ENCODE data around the gene ATAD5.
"Not testable (repeated sequence)": the region's sequence is repeated elsewhere in the genome, so short reads cannot be mapped to it uniquely, and the experiment has no call there.

The ATAD5 gene

DNA sequence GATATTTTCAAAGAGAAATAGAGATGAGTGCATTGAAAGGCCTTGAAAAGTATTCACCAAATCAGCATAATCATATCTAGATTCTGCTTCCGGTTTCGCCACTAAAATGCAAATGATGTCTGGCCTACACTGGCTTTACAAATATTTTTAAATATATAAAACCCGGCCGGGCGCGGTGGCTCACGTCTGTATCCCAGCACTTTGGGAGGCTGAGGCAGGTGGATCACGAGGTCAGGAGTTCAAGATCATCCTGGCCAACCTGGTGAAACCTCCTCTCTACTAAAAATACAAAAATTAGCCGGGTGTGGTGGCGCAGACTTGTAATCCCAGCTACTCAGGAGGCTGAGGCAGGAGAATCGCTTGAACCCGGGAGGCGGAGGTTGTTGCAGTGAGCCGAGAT, 8.8 kb upstream of the ATAD5 start:
- not testable (repeated sequence) for DNase-seq

DNA sequence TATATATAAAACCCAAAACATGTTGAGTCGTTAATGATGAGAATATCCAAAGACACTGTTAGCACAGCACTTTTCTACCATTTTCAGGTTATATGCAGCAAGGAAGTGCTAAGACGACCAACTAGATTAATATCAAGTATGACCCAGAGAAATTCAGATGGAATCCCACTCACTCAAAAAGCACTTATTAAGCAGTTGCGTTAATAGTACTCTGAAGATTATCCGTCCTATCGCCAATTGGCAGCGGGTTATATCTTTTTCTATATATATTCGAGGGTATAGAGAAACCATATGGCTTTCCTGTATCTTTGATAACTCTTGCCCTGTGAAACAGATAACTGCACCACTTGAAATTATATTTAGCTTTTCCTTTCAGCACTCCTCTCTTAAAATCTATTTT, 8.3 kb upstream of the ATAD5 start:
- no peak for DNase-seq

DNA sequence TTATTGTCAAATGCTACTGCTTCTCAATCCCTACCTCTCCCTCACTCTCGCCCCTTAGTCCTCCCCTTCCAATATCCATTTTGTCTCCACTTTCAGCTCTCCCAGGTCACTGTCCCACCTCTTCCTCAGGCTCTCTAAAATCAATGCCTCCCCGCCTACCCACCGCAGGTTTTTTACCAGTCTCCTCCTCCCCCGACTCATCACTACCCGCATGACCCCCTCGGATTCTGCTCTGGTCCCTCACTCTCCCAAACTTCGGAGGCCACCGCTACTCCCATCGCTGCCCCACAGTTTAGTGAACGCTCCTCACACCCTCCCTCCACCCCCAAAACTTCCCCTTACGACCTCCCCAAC, 7.8 kb upstream of the ATAD5 start:
- no peak for DNase-seq

DNA sequence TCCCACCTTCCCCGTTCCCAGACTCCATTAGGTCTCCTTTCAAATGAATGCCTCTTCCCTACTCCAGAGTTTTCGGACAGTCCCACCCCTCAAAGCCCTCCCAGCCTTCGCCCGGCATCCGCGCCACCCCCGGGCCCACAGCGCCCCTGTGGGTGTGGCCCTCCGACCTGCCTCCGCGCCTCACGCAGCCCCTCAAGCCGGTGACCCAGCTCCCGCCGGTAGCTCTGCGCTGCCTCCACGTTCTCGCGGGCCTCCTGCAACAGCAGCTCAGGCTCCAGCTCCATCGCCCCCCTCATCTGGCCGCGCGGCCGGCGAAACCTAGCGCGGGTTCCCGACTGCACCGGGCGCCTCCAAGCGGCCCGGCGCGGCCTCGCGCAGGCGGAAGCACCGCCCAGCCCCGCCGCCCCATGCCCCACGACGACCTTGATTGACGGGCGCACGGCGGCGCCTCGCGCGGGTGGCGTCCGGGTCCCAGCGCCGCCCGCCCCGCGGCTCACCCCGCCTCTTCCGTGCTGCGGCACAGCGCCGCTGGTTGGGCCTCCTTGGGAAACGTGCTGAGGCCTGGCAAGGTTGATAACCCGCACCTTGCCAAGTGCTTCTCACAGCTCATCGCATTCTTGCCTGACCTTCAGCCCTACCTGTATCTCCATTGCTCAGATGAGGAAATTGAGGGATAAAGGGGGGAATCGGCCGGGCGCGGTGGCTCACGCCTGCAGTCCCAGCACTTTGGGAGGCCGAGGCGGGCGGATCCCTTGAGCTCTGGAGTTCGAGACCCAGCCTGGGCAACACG, 7.2 kb upstream of the ATAD5 start, which contains the start of gene CRLF3:
Gene CRLF3, minus strand, starts transcription at position 337 of the 790 bp plus-strand sequence. Its CDS starts 41 bp downstream, at position 296.
- peak; percentile 95 for DNase-seq

DNA sequence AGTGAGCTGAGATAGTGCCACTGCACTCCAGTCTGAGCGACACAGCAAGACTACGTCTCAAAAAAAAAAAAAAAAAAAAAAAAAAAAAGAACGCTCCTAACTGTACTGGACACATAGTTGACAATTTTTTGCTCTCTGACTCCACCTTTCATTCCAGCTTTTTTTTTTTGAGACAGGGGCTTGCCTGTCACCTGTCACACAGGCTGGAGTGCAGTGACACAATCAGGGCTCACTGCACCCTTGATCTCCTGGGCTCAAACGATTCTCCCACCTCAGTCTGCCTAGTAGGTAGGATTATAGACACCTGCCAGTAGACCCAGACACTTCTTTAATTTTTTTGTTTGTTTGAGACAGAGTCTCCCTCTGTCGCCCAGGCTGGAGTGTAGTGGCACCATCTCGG, 4.7 kb upstream of the ATAD5 start:
- no peak for DNase-seq

DNA sequence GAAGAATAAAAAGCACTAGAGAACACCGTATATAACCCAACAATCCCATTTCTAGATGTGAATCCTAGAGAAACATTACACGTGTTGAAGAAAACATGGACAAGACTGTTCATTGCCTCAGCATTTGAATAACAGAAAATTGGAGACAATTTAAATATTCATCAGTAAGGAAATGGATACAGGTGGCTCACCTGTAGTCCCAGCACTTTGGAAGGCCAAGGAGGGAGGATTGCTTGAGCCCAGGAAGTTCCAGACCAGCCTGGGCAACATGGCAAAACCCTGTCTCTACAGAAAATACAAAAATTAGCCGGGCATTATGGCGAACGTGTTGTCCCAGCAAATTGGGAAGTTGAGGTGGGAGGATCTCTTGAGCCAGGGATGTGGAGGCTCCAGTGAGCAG, 2.7 kb upstream of the ATAD5 start:
- DNase-seq = no peak

DNA sequence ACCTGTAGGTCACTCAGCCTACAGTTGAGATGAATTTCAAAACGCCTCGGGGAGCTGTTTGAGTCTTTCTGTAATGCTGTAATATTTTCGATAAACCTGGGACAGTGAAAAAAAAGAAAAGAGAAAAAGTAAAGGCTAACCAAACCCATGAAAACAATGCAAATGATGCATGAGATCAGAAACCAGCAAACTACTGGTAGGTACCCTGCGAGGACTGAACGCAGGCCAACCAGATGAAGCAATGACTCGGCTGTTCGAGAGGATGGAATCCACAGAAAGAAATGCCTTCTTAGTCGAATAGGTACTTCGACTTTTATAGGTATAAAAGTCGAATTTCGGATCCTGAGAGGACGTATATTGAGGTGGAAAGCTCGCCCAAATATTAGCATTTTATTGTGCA, 509 bp upstream of the ATAD5 start:
- no peak for DNase-seq

DNA sequence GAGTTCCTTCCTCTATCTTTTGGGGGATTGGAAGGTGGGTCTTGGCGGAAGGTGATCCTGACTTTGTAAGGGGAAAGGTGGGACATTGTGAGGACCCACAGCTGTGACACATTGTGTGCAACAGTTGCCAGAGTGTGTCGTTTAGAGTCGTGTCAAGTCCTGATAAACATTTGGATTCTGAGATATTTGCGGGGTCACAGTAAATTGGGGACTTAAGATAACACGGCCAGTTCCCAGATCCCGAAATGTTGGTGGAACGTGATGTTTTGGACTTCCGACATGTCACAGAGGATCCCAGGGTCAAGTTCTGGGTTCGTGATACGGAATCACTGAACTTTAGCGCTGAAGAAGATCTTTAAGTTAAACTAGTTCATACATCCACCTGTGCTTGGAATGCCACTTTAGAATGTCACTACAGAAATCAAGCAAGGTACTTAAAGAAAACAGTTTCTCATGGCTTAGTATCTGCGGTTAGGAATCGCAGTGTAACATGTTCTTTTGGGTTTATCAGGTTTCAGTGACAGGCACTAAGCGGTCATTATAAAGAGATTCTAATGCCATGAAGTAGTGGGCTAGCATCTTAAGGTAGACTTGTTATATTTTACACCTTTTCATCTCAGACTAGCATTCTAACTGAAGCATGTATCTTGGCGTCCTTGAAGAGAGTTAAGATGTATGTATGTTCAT, 815 bp downstream of the ATAD5 start:
- DNase-seq = no peak

DNA sequence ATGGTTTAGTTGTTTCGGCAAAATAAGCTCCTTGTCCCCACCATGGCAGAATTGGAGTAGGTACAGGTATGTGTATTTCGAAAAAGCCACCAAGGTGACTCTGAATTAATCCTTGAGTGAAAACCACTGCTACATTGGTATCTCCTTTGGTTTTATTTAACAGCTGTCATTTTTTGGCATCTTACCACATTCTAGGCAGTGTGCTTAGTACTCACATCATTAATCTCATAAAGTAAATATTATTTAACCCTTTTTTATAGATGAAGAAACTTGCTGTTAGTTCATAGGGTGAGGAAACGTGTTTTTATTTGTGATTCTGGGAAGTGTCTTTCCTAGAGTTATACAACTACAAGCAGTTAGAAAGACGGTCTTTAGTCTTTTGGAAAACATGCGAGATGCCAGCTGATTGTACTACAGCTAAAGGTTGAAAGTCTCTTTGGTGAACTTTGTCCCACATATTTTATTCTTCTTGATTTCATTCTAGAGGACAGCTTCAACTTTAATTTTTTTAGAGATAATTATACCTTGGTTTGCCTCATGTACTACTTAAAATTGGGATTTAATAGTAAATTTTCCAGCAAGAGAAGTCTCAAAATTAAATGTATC, 6.5 kb downstream of the ATAD5 start:
- no peak for DNase-seq

DNA sequence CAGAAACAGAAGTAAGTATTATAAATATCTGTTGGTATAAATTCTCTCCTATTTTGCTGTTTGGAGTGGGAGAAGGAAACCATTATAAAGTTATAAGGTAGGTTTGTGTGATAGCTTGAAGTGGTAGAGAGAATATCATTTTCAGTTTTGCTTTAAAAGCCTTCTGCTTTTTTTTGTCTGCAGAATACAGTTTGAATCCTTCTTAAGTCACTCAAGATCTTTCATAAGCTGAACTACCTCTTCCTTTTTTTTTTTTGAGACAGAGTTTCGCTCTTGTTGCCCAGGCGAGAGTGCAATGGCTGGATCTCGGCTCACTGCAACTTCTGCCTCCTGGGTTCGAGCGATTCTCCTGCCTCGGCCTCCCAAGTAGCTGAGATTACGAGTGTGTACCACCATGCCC, 9.0 kb downstream of the ATAD5 start:
- DNase-seq = no peak

DNA sequence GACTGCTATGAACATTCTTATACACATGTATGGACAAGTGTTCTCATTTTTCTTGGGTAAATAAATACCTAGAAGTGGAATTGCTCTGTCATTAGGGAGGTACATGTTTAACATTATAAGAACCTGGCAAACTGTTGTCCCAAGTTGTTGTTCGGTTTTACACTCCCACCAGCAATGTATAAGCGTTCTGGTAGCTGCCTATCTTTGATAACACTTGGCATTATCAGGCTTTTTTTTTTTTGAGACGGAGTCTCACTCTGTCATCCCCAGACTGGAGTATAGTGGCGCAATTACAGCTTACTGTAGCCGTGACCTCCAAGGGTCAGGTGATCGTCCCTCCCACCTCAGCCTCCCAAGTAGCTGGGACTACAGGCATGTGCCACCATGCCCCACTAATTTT, 16.3 kb downstream of the ATAD5 start:
- DNase-seq = no peak

DNA sequence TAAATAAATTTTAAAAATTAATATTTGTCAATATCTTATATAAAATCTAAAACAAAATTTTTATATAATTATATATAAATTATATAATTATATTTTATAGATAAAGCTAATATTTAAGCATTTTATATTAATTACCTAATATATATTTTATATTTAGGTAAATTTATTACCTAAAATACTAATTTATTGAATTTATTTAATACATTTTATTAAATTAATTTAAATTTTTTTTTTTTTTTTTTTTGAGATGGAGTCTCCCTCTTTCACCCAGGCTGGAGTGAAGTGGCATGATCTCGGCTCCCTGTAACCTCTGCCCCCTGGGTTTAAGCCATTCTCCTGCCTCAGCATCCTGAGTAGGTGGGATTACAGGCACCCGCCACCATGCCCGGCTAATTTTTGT, 22.4 kb downstream of the ATAD5 start:
- DNase-seq = no peak

DNA sequence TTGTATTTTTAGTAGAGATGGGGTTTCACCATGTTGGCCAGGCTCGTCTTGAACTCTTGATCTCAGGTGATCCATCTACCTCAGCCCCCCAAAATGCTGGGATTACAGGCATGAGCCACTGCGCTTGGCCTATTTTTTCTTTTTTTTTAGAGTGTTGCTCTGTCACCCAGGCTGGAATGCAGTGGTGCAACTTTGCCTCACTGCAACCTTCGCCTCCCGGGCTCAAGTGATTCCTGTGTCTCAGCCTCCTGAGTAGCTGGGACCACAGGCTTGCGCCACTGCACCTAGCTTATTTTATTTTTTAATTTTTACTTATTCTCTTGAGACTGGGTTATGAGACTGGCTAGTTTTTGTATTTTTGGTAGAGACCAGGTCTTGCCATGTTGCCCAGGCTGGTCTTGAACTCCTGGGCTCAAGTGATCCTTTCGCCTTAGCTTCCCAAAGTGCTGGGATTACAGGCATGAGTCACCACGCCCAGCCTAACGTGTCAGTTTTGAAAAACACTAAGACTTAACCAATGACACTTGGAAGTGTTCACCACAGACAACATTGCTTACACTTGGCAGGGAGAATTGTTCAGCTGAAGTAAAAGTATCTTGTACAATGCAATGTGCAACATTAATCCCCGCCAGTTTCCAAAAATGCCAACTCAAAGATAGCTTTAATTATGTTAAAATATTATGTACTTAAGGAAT, 26.9 kb downstream of the ATAD5 start:
- DNase-seq = no peak

DNA sequence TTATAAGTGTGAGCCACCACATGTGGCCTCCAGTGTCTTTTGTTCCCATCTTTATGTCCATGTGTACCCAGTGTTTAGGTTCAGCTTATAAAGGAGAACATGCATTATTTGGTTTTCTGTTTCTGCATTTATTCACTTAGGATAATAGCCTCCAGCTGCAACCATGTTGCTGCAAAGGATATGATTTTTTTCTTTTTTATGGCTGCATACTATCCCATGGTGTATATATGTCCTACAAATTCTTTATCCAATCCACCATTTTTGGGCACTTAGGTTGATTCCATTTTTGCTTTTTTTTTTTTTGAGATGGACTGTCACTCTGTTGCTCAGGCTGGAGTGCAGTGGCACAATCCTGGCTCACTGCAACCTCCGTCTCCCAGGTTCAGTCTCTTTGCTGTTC, 32.9 kb downstream of the ATAD5 start:
- no peak for DNase-seq

DNA sequence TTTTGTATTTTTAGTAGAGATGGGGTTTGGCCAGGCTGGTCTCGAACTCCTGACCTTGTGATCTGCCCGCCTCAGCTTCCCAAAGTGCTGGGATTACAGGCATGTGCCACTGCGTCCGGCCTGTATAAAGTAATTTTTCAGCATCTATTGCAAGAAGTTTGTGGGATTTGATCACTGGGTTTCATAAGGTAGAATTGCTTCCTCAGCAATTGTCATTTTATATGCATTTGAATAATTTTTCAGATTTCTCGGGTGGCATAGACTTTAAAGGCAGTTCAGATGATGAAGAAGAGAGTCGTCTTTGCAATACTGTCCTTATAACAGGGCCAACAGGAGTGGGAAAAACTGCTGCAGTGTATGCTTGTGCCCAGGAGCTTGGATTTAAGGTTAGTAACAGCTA, 37.2 kb downstream of the ATAD5 start:
- DNase-seq = no peak

DNA sequence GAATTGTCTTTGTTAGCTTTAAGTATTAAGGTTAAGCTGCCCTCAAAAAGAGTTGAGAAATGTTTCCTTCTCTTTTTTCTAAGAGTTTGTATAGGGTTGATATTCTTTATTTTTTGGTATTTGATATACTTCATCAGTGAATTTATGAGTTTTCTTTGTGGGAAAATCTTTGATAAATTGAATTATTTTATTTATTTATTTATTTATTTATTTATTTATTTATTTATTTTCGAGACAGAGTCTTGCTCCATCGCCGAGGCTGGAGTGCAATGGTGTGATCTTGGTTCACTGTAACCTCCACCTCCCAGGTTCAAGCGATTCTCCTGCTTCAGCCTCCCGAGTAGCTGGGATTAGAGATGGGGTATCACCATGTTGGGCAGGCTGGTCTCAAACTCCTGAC, 54.4 kb downstream of the ATAD5 start:
- DNase-seq = no peak

DNA sequence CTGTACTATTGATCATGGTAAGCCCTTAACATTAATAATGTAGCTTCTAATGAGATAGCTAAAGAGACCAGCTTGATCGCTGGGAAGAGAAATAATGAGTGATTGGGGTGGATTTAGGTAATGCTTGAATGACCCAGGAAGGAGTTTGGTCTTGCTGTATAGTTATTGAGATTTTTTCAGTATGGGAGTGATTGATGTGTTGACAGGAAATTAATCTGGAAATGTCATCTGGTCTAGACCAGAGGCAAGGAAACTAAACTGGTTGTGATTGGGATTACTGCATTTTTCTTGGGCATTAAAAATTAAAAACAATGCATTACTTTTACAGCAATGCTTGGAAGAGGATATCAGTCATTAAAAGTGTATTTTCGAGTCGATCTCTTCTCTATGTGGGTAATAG, 62.5 kb downstream of the ATAD5 start:
- no peak for DNase-seq

DNA sequence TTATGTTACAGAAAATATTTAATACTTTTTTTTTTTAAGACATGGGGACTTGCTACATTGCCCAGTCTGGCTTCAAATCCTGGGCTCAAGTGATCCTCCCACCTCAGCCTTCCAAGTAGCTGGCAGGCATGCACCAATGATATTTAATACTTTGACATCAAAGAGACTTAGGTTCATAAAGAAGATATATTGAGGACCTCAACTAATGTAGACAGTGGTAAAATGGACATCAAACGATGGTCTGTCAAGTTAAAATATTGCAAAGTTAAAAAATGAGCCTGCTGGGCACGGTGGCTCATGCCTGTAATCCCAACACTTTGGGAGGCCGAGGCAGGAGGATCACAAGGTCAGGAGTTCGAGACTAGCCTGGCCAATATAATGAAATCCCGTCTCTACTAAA, 65.5 kb downstream of the ATAD5 start:
- DNase-seq = no peak

DNA sequence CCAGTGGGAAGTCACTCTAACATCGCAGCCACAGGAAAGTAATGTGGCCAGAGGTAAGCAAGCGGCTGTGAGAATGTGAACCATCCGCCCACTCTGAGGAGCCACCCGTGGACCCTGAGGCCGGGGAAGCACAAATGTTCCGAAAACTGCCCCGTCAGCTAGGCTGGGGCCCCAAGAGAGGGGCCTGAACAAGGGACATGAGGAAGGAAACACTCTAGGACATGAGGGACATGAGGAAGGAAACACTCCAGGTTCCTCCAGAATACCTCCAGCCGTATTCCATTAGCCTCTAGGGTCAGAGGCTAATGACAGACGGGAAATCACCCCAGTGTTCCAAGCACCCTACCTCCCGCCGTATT, 74.0 kb downstream of the ATAD5 start:
- peak; percentile 24 for DNase-seq

DNA sequence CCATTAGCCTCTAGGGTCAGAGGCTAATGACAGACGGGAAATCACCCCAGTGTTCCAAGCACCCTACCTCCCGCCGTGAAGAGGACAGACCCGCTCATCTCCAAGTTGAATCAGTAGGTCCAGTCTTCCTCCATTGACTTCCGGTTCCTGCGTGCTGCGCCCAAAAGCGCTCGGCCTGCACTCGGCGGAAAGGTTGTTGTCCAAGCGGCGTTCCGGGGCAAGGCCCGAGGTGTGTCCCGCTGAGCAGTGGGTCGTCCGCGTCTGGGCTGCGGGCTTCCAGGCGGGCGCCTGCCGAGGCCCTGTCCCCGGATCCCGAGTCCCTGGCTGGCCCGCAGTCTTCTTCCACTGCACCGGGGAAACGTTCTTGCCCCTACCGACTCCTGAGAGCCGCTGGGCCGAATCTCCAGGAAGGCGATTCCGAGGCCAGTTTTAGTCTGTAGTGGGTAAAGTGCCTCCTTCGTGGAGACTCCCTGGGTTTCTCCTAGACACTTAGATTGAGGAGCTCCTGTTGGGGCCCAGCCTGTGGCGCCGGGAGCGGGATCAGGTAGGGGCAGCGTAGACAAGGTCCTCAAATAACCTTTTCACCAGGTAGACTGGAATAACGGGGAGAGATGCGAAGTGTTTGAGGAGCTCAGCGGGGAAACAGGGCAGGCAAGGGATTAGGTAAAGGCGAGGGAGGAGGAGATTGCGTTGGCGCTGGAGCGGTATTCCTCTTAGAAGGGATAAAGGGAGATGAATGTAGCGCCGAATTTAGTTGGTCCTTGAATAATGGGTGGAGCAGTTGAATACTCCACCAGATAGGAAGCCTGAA, 74.5 kb downstream of the ATAD5 start, which contains the start of gene TEFM:
Gene TEFM, minus strand, starts transcription at position 138 of the 811 bp plus-strand sequence. Its CDS starts 40 bp downstream, at position 98.
- DNase-seq = peak; percentile 96

DNA sequence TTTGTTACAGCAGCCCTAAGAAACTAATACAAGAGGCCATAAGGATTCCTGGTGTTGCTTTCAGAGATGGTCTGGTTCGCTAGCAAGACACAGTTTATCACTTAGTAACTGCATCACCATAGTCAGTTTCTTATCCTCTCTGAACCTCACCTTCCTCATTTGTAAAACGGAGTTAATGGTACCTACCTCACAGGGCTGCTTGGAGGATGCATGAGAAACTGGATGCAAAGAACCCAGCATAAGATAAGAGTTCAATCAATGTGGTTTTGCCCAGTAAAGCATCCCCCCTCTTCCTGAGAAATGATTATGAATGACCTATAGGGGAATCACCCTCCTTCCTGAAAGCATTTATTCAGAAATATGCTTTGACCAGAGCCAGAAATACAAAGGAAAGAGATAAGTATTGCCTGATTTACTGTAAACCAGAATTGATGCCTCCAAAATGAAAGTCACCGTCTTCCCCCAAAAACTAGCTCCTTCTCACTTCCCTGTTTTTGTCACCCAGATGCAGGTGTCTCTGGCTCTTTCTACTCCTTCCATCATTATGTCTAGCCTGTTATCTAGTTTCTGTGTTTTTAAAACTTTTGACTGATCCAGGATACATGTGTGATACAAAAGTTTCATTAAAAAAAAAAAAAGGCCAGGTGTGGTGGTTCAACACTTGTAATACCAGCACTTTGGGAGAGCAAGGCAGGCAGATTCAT, 77.1 kb downstream of the ATAD5 start:
- DNase-seq = no peak

DNA sequence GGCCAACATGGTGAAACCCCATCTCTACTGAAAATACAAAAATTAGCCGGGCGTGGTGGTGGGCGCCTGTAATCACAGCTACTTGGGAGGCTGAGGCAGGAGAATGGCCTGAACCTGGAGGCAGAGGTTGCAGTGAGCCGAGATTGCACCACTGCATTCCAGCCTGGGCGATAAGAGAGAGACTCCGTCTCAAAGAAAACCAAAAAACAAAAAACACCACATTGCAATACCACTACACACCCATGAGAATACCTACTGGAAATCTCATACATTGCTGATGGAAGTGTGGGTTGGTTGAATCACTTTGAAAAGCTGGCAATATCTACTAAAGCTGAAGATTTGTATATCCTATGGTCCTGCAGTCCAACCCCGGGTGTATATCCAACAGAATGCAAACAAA, 78.4 kb downstream of the ATAD5 start:
- DNase-seq = not testable (repeated sequence)
